ENCODE results near the gene CPA1. TPM values are rescaled to one million over a fixed set of nuclear protein-coding genes. Genes with fewer than 3 reads are reported as not detected.

The CPA1 gene
- total and polyA plus RNA-seq, 2 of the 4 experiments (the other 2 are of a cell fraction): not detected

GRCh38 chr7:130380861-130381455 lies 664 bp downstream of the CPA1 start (continued):
- no peak for TF ChIP-seq FOS (IDR thresholded peaks at IDR 0.05; ENCODE audit: low read depth, low read length)

- Histone ChIP-seq H3K9me1 (ENCODE audit: insufficient read depth, low read length) (0 out of 2 replicates have a peak, but pooled peaks cover 6% of the 10 kb centered on the region), H2AFZ (replicated peaks; ENCODE audit: low read length, poor library complexity) (peak overlapping the region; percentile 32), H3K79me1 (ENCODE audit: low read depth in 1 of 2, low read length in 2 of 2) (no peaks in the 10 kb centered on the region), H4K5ac (ENCODE audit: low read depth, low read length) (no peak overlapping the region), H2BK5ac (ENCODE audit: low read depth, low read length, poor library complexity, severe bottlenecking) (no peak overlapping the region), H4K8ac (ENCODE audit: low read depth in 2 of 2, low read length in 2 of 2) (no peak overlapping the region), H2AK5ac (ENCODE audit: low read depth, low read length) (peak overlapping the region; percentile 64), H3K4me1 (ENCODE audit: control insufficient read depth, insufficient read depth, low read length) (peaks cover 11% of the 10 kb centered on the region), H3K4ac (ENCODE audit: low read depth, low read length) (0 out of 2 replicates have a peak overlapping the region, but pooled peaks have one; percentile 24), H3K18ac (ENCODE audit: low read depth, low read length) (no peak overlapping the region), H3K9ac (ENCODE audit: low read depth, low read length) (no peak overlapping the region), H4K91ac (ENCODE audit: insufficient read depth, low read depth, low read length) (peak overlapping the region; percentile 62; the same call in 1 of the 2 replicates), H3K27me3 (ENCODE audit: control insufficient read depth, insufficient read depth, low read length) (no peaks in the 10 kb centered on the region), H2BK120ac (ENCODE audit: low read depth, low read length) (no peak overlapping the region), H3K9me3 (ENCODE audit: control insufficient read depth, insufficient read depth, low read length) (no peaks in the 10 kb centered on the region), H2BK15ac (ENCODE audit: low read depth, low read length) (no peak overlapping the region; the same call in 2 of the 3 replicates), H3K4me2 (ENCODE audit: low read depth, low read length) (no peak overlapping the region), H3K14ac (replicated peaks; ENCODE audit: low read depth, low read length) (no peak overlapping the region), H3K56ac (ENCODE audit: extremely low read depth, insufficient read depth, low read length) (no peak overlapping the region), H2AK9ac (replicated peaks; ENCODE audit: low read depth, low read length, poor library complexity) (peak overlapping the region; percentile 70), H3K36me3 (ENCODE audit: control insufficient read depth, insufficient read depth, low read length) (no peaks in the 10 kb centered on the region), H2BK20ac (ENCODE audit: low read depth, low read length) (no peak overlapping the region), H4K20me1 (ENCODE audit: insufficient read depth, low read length) (no peaks in the 10 kb centered on the region), H3K23ac (ENCODE audit: low read depth, low read length) (no peak overlapping the region), H3K27ac (ENCODE audit: insufficient read depth, low read length) (no peak overlapping the region), H3K4me3 (ENCODE audit: insufficient read depth, low read depth, low read length) (no peak overlapping the region)
- DNase-seq (no peak), ATAC-seq (ENCODE audit: low read depth) (no peak)
- dilution Hi-C loops (cut with HindIII; ENCODE audit: low sequenced_read_pairs, unreplicated experiment) (no loop called here), intact Hi-C loops (cut with micrococcal nuclease) (no loop called here), in situ Hi-C loops (cut with MboI; ENCODE audit: low sequenced_read_pairs) (no loop called here)
- 89% methylated on average over 29 of the region's 41 CpGs; no CpG with 5 or more reads in 1 of the 2 experiments for WGBS, 2 experiments (ENCODE audit: extremely low coverage in 2 of 2, insufficient read length in 1 of 2)
- CTCF ChIA-PET: interaction anchor here (0.6 kb wide), 2 partner anchors 9 to 106 kb away, joined by 4 read pairs; no protein-coding TSS in a partner anchor
- no TSS peak for BruUV-seq (replicated peaks)
- POLR2A ChIA-PET (ENCODE audit: unreplicated experiment): no interaction called here
- no peak for TF ChIP-seq FOS (IDR thresholded peaks at IDR 0.05; ENCODE audit: low read depth, low read length)
- TF ChIP-seq MAFK (IDR thresholded peaks at IDR 0.05; ENCODE audit: low read depth, low read length): no peak
- no peak for TF ChIP-seq CEBPB (IDR thresholded peaks at IDR 0.05; ENCODE audit: low read depth, low read length)
- TF ChIP-seq CHD1 (IDR thresholded peaks at IDR 0.05; ENCODE audit: low read depth, low read length): no peak
- TF ChIP-seq CTCF (conservative IDR thresholded peaks at IDR 0.05; ENCODE audit: low read depth, low read length): no peak
- TF ChIP-seq USF2 (IDR thresholded peaks at IDR 0.05; ENCODE audit: low read depth, low read length): no peak
- TF ChIP-seq RCOR1 (IDR thresholded peaks at IDR 0.05; ENCODE audit: insufficient replicate concordance, low read length): no peak
- TF ChIP-seq POLR2A (IDR thresholded peaks at IDR 0.05; ENCODE audit: low read depth, low read length): no peak
- TF ChIP-seq ELK1 (IDR thresholded peaks at IDR 0.05; ENCODE audit: borderline replicate concordance, low read depth, low read length): no peak
- TF ChIP-seq RAD21 (IDR thresholded peaks at IDR 0.05; ENCODE audit: low read length): no peak
- TF ChIP-seq MXI1 (IDR thresholded peaks at IDR 0.05; ENCODE audit: borderline replicate concordance, low read depth, low read length): no peak
Measured at GRCh38 chr7:130381468-130382312, 1.4 kb downstream of the CPA1 start.

All from IMR-90 (cell line).